ENCODE results near the gene DNAAF5.
A peak's percentile ranks its signal among the peaks of the same experiment; 100 is the strongest.

The DNAAF5 gene

GRCh38 chr7:805261-805660, 78.8 kb downstream of the DNAAF5 start:
- Histone ChIP-seq H2BK12ac (ENCODE audit: low read length in 2 of 2) (no peak overlapping the region), H2AK5ac (ENCODE audit: low read length, severe bottlenecking) (no peak overlapping the region), H4K91ac (ENCODE audit: low read length) (no peak overlapping the region), H3K4ac (ENCODE audit: low read depth in 1 of 2, low read length in 2 of 2) (peak overlapping the region in 1 of 2 experiments; percentile 56), H3K9ac (ENCODE audit: low read length) (peak overlapping the region; percentile 79), H3K18ac (ENCODE audit: low read depth in 1 of 2, low read length in 2 of 2) (peak overlapping the region in 1 of 2 experiments; percentile 82), H3K27me3 (ENCODE audit: control insufficient read depth in 1 of 2, insufficient read depth in 1 of 2, low read length in 2 of 2) (no peaks in the 10 kb centered on the region), H3K23ac (ENCODE audit: low read length in 2 of 2) (no peak overlapping the region), H3K36me3 (ENCODE audit: control insufficient read depth in 1 of 2, insufficient read depth in 2 of 2, low read depth in 1 of 2, low read length in 2 of 2) (no peaks in the 10 kb centered on the region), H2AFZ (ENCODE audit: low read depth, low read length) (peak overlapping the region; percentile 23), H3K9me3 (ENCODE audit: control insufficient read depth, low read length) (no peaks in the 10 kb centered on the region), H3K4me3 (ENCODE audit: insufficient read depth in 1 of 2, low read depth in 1 of 2, low read length in 2 of 2) (peak overlapping the region in 1 of 2 experiments; percentile 59), H3K79me1 (replicated peaks; ENCODE audit: low read length, poor library complexity, severe bottlenecking) (no peaks in the 10 kb centered on the region), H3K4me2 (ENCODE audit: low read length, poor library complexity, severe bottlenecking) (no peak overlapping the region), H3K27ac (ENCODE audit: low read length, poor library complexity, severe bottlenecking) (no peak overlapping the region), H3K14ac (ENCODE audit: low read length in 2 of 2) (no peak overlapping the region), H4K8ac (ENCODE audit: low read length) (peak overlapping the region; percentile 72), H2BK5ac (ENCODE audit: low read depth, low read length, poor library complexity, severe bottlenecking) (no peak overlapping the region), H2BK15ac (ENCODE audit: low read depth, poor library complexity, severe bottlenecking) (no peak overlapping the region), H2BK120ac (ENCODE audit: low read depth, low read length) (no peak overlapping the region), H3K4me1 (ENCODE audit: control insufficient read depth, insufficient read depth, low read depth, low read length) (peaks cover 8% of the 10 kb centered on the region)
- peak; percentile 55 for DNase-seq
- WGBS = 48% methylated on average over 16 of the region's 18 CpGs

GRCh38 chr7:815284-816216, 89.1 kb downstream of the DNAAF5 start:
- peak; percentile 68 for DNase-seq
- H2BK120ac ChIP-seq (ENCODE audit: low read depth, low read length) = peak overlapping the region; percentile 56
- H2BK5ac ChIP-seq (ENCODE audit: low read depth, low read length, poor library complexity, severe bottlenecking) = no peak overlapping the region
- H3K27ac ChIP-seq (ENCODE audit: low read length, poor library complexity, severe bottlenecking) = peak overlapping the region; percentile 44
- H3K4me3 ChIP-seq (ENCODE audit: insufficient read depth in 1 of 2, low read depth in 1 of 2, low read length in 2 of 2) = peak overlapping the region; percentile 68 to 76
- H3K27me3 ChIP-seq (ENCODE audit: control insufficient read depth in 1 of 2, insufficient read depth in 1 of 2, low read length in 2 of 2) = no peaks in the 10 kb centered on the region
- 15% methylated on average over 44 of the region's 56 CpGs for WGBS
- H3K4me1 ChIP-seq (ENCODE audit: control insufficient read depth, insufficient read depth, low read depth, low read length) = peaks cover 25% of the 10 kb centered on the region
- no peaks in the 10 kb centered on the region for H3K9me3 ChIP-seq (ENCODE audit: control insufficient read depth, low read length)
- peak overlapping the region; percentile 93 to 98 for H3K18ac ChIP-seq (ENCODE audit: low read depth in 1 of 2, low read length in 2 of 2)
- peak overlapping the region; percentile 98 for H3K4me2 ChIP-seq (ENCODE audit: low read length, poor library complexity, severe bottlenecking)
- H4K8ac ChIP-seq (ENCODE audit: low read length) = peak overlapping the region; percentile 99
- peak overlapping the region; percentile 47 to 84 for H3K4ac ChIP-seq (ENCODE audit: low read depth in 1 of 2, low read length in 2 of 2)
- no peak overlapping the region for H2AK5ac ChIP-seq (ENCODE audit: low read length, severe bottlenecking)
- peak overlapping the region; percentile 30 for H4K91ac ChIP-seq (ENCODE audit: low read length)
- H3K23ac ChIP-seq (ENCODE audit: low read length in 2 of 2) = no peak overlapping the region
- no peaks in the 10 kb centered on the region for H3K79me1 ChIP-seq (replicated peaks; ENCODE audit: low read length, poor library complexity, severe bottlenecking)
- peak overlapping the region in 1 of 2 experiments; percentile 91 for H2BK12ac ChIP-seq (ENCODE audit: low read length in 2 of 2)
- no peaks in the 10 kb centered on the region for H3K36me3 ChIP-seq (ENCODE audit: control insufficient read depth in 1 of 2, insufficient read depth in 2 of 2, low read depth in 1 of 2, low read length in 2 of 2)
- peak overlapping the region; percentile 77 for H3K9ac ChIP-seq (ENCODE audit: low read length)
- peak overlapping the region; percentile 84 for H2BK15ac ChIP-seq (ENCODE audit: low read depth, poor library complexity, severe bottlenecking)
- H3K14ac ChIP-seq (ENCODE audit: low read length in 2 of 2) = peak overlapping the region in 1 of 2 experiments; percentile 75
- H2AFZ ChIP-seq (ENCODE audit: low read depth, low read length) = peak overlapping the region; percentile 68

- H3K36me3 ChIP-seq (ENCODE audit: control insufficient read depth in 1 of 2, insufficient read depth in 2 of 2, low read depth in 1 of 2, low read length in 2 of 2) = no peaks in the 10 kb centered on the region
- no peak overlapping the region for H3K27ac ChIP-seq (ENCODE audit: low read length, poor library complexity, severe bottlenecking)
- H3K4me3 ChIP-seq (ENCODE audit: insufficient read depth in 1 of 2, low read depth in 1 of 2, low read length in 2 of 2) = peak overlapping the region in 1 of 2 experiments; percentile 98
- H4K91ac ChIP-seq (ENCODE audit: low read length) = no peak overlapping the region
- no peaks in the 10 kb centered on the region for H3K9me3 ChIP-seq (ENCODE audit: control insufficient read depth, low read length)
- DNase-seq = peak; percentile 97
- peak overlapping the region; percentile 93 for H3K9ac ChIP-seq (ENCODE audit: low read length)
- H3K18ac ChIP-seq (ENCODE audit: low read depth in 1 of 2, low read length in 2 of 2) = peak overlapping the region; percentile 93 to 98
- no peak overlapping the region for H2BK5ac ChIP-seq (ENCODE audit: low read depth, low read length, poor library complexity, severe bottlenecking)
- no peaks in the 10 kb centered on the region for H3K79me1 ChIP-seq (replicated peaks; ENCODE audit: low read length, poor library complexity, severe bottlenecking)
- H2AK5ac ChIP-seq (ENCODE audit: low read length, severe bottlenecking) = no peak overlapping the region
- peak overlapping the region; percentile 98 for H3K4me2 ChIP-seq (ENCODE audit: low read length, poor library complexity, severe bottlenecking)
- no peak overlapping the region for H2BK120ac ChIP-seq (ENCODE audit: low read depth, low read length)
- H3K4ac ChIP-seq (ENCODE audit: low read depth in 1 of 2, low read length in 2 of 2) = no peak overlapping the region
- no peaks in the 10 kb centered on the region for H3K27me3 ChIP-seq (ENCODE audit: control insufficient read depth in 1 of 2, insufficient read depth in 1 of 2, low read length in 2 of 2)
- no peak overlapping the region for H2AFZ ChIP-seq (ENCODE audit: low read depth, low read length)
- H3K14ac ChIP-seq (ENCODE audit: low read length in 2 of 2) = no peak overlapping the region
- H2BK12ac ChIP-seq (ENCODE audit: low read length in 2 of 2) = no peak overlapping the region
- no peak overlapping the region for H2BK15ac ChIP-seq (ENCODE audit: low read depth, poor library complexity, severe bottlenecking)
- H3K23ac ChIP-seq (ENCODE audit: low read length in 2 of 2) = no peak overlapping the region
- peaks cover 25% of the 10 kb centered on the region for H3K4me1 ChIP-seq (ENCODE audit: control insufficient read depth, insufficient read depth, low read depth, low read length)
- no peak overlapping the region for H4K8ac ChIP-seq (ENCODE audit: low read length)
- WGBS = 1% methylated on average over 26 of the region's 51 CpGs
Measured at GRCh38 chr7:816300-816750, 89.8 kb downstream of the DNAAF5 start.

Measured in mesenchymal stem cell (in vitro differentiated cells and primary cell).